VCaP (cell line): ENCODE results near the gene GFOD1.

Source experiments
- H3K27ac ChIP-seq: fragments of 450-650 bp; 2 replicates; pipeline ENCODE4 v1.5.1; 2017
- TF ChIP-seq, protein P1 (sequence below): fragments of 450-650 bp; conservative IDR thresholded peaks from 2 replicates; pipeline ENCODE4 v1.5.1; 2017; ENCODE audit warnings: mild to moderate bottlenecking, moderate library complexity

Gene GFOD1

DNA sequence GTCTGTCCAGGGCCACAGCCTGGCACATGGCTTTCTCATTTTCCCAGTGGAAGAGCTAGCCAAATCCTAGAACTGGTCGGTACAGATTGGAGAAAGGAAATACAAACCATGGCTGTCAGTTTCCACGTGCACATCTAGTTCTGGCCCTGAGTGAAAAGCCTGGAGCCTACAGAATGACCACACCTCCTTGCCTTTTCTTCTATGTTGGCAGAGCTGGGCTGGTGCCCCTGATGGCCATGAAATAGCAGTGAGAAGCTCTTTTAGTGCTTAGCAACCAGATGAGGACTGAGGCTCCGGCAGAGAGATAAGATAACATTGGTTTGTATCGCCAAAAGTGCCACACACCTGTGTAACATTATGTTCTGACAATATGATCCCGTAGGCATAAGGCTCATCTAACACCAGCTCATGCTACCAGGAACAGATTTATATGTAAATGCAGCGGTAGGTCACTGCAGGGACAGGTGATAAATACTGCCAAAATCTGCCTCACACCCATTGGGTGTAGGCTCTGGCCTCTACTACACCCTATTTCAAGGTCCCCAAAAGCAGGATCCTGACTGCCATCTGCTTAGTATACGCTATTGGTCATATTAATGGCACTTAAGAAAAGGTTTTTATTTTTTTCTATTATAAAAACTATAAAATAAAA, 119.2 kb downstream of the GFOD1 start:
- H3K27ac ChIP-seq, result no peak overlapping the region

DNA sequence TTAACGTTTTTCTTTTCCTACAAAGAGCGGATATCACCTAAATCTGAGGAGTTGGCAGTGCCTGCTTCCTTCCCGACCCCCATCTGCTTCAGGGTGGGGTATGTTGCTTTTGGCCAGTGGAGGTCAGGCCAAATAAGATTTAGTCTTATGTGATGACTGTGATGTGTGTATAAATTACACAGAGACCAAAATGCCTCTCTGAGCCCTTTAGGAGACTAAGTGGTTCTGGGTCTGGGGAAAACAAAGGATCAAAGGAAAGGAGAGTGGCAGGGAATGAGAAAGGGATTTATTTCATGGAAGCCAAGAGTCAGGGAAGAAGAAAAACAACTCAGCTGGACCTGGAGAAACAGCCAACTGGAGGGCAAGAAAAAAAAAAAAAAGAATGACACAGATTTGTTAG, 120.0 kb downstream of the GFOD1 start:
- TF ChIP-seq, protein P1, sequence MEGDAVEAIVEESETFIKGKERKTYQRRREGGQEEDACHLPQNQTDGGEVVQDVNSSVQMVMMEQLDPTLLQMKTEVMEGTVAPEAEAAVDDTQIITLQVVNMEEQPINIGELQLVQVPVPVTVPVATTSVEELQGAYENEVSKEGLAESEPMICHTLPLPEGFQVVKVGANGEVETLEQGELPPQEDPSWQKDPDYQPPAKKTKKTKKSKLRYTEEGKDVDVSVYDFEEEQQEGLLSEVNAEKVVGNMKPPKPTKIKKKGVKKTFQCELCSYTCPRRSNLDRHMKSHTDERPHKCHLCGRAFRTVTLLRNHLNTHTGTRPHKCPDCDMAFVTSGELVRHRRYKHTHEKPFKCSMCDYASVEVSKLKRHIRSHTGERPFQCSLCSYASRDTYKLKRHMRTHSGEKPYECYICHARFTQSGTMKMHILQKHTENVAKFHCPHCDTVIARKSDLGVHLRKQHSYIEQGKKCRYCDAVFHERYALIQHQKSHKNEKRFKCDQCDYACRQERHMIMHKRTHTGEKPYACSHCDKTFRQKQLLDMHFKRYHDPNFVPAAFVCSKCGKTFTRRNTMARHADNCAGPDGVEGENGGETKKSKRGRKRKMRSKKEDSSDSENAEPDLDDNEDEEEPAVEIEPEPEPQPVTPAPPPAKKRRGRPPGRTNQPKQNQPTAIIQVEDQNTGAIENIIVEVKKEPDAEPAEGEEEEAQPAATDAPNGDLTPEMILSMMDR, result no peak
- no peak overlapping the region for H3K27ac ChIP-seq

More for the DNA sequence above, 119.2 kb downstream of the GFOD1 start:
- TF ChIP-seq, protein P1, result no peak

DNA sequence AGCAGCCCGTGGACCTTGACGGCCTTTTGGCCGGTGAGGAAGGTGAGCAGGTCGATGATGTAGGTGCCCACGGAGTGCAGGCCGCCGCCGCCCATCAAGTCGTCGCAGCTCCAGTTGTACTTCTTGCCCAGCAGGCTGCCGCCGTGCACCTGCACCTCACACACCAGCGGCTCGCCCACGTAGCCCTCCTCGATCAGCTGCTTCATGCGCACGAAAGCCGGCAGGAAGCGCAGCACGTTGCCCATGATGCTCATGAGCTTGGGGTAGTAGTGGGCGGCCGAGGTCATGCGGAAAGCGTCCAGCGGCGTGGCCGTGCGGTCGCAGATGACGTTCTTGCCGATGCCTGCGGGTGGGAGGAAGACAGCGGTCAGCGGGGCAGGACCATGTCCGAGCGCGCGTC, 122.1 kb downstream of the GFOD1 start:
- H3K27ac ChIP-seq, result no peak overlapping the region
- TF ChIP-seq, protein P1, result no peak

DNA sequence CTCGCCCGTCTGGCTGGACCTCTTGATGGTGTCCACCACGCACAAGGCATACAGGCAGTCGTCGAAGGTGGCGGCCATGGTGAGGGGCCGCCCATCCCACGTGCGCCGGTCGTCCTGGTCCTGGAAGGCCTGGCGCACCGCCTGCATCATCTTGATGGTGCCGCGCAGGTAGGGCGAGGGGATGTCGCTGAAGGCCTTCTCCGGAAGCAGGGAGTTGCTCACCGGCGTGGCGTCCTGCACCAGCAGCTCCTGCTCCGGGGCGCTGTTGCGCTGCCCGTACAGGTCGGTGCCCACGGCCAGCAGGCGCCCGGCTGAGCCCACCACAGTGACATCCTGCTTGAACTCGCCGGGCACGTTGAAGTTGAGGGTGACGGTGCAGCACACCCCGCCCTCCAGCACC, 122.6 kb downstream of the GFOD1 start:
- TF ChIP-seq, protein P1, result no peak
- no peak overlapping the region for H3K27ac ChIP-seq

DNA sequence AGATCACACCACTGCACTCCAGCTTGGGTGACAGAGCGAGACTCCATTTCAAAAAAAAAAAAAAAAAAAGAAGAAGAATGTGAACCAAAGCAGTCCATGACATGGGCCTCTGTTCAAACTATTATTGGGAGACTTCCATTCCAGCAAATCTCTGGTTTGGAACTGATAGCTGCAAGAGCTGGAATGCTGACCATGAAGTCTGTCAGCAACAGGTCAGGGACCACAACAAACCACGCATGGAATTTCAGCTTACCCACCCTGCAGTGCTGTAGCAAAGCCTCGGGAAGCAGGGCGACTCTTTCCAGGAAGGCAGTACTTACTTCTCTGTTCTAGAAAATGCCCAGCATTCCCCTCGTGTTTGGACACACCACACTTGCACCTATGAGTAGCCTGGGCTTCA, 125.0 kb downstream of the GFOD1 start:
- TF ChIP-seq, protein P1, result no peak
- no peak overlapping the region for H3K27ac ChIP-seq

DNA sequence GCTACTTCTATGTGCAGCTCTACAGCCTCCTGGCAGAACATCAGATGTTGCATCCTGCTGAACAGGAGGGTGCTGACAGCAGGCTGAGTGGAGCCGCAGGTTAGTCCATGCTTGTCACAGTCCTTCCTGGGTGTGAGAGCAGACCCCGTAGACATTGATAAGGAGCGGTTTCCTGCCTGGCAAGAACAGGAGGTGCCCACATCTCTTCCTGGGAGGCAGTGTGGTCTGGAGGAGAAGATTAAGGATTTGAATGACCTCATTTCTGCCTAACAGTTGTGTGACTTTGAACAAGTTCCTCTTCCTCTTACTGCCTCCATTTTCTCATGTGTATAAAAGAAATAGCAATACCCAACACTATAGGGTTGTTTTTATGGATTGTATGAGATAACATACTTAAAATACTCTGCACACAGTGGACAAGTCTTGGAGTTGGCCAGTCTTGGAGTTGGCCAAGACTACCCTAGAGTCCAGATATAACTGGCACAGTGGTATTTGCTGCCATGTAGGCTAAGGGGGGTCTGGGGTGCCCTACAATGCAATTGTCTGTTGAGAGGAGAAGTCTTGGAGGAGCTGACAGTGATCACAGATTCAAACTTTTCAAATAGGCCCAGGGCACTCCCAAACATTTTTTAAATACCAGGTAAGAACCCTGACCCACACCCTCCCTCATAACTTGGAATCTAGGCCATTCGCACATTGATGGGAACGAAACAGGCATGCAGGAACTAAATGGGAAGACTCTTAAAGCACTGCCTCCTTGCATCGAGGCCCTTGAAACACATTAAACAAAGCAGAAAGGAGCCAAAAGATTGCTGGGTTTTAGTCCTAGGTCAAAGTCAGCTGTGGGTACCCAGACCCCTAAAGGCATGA, 126.5 kb downstream of the GFOD1 start:
- no peak overlapping the region for H3K27ac ChIP-seq
- TF ChIP-seq, protein P1, result no peak

DNA sequence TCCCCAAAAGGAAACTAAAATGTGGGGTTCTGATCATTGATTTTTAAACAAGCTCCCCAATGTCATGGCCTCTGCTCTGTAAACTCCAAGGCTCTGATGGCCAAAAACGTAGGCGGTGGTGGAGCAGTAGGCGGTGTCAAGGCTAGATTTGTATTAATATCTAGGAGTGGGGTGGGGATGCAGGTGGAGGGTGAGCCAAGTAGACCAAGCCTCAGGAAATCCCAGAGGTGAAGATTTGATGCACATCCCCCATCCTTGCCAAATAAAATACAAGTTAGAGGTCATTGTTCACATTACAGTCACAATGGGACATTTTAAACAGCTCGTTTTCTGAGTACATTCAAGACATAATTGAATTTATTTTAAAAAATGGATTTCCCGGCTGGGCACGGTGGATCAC, 128.1 kb downstream of the GFOD1 start:
- TF ChIP-seq, protein P1, result no peak
- H3K27ac ChIP-seq, result no peak overlapping the region
